Endothelial cell of umbilical vein (primary cell): ENCODE data around the gene CACNA2D1. TPM values are rescaled to one million over a fixed set of nuclear protein-coding genes. Genes with fewer than 3 reads are reported as not detected.
A peak's percentile ranks its signal among the peaks of the same experiment; 100 is the strongest.

Experiments used
- BruUV-seq: library from RNA; stranded (reverse); fragments of 400-500 nt; replicated peaks from 2 replicates; lab custom pipeline; 2021; lab: Mats Ljungman, UMichigan
- CTCF ChIA-PET: fragments of 300-600, 350-600 bp; sonication (Branson Sonifier 250); formaldehyde crosslinking; loops from one replicate; lab custom pipeline; 2021; ENCODE audit warnings: antibody characterized with exemption, inconsistent platforms; lab: Charles Lee
- POLR2A ChIA-PET: fragments of 300-600, 350-600 bp; sonication (Branson Sonifier 250); formaldehyde crosslinking; loops from one replicate; lab custom pipeline; 2021; ENCODE audit warnings: antibody characterized with exemption, inconsistent platforms; lab: Charles Lee
- DNase-seq: peaks from one replicate; pipeline ENCODE4 v3.0.0-alpha.2; 2011; ENCODE audit warnings: low read depth, low spot score
- FAIRE-seq: peaks from 2 replicates; lab custom pipeline; 2011; peaks lifted over from hg19 to GRCh38; lab: Jason Lieb, UNC
- H2AFZ ChIP-seq: 2 replicates; pipeline ENCODE4 v1.6.0; 2012; ENCODE audit warnings: low read depth, low read length, control low read depth, inconsistent platforms
- H3K27ac ChIP-seq: 2 replicates; pipeline ENCODE4 v1.5.1; 2011; ENCODE audit warnings: low read depth, mild to moderate bottlenecking, control low read depth, low read length, moderate library complexity; ENCODE audit not compliant: insufficient read depth
- H3K27me3 ChIP-seq, 2 experiments: 2 replicates each; pipeline versions ENCODE4 v1.6.0 to v1.6.1; 2011; ENCODE audit warnings: low read length in 2 of 2, mixed read lengths in 1 of 2; ENCODE audit not compliant: control insufficient read depth in 2 of 2, insufficient read depth in 2 of 2
- H3K36me3 ChIP-seq, 2 experiments: 2 replicates in 1 of 2; 3 replicates in 1 of 2; pipeline ENCODE4 v1.5.1; 2011; ENCODE audit warnings: low read length in 2 of 2, mild to moderate bottlenecking in 1 of 2, moderate library complexity in 1 of 2; ENCODE audit not compliant: control insufficient read depth in 2 of 2, insufficient read depth in 2 of 2; ENCODE audit errors: extremely low read depth in 1 of 2
- H3K4me1 ChIP-seq: 3 replicates; pipeline ENCODE4 v1.5.1; 2011; ENCODE audit warnings: mild to moderate bottlenecking, low read length; ENCODE audit not compliant: control insufficient read depth, insufficient read depth; ENCODE audit errors: extremely low read depth
- H3K4me2 ChIP-seq: 2 replicates; pipeline ENCODE4 v1.6.1; 2011; ENCODE audit warnings: low read length, control low read depth, mixed read lengths; ENCODE audit not compliant: insufficient read depth
- H3K4me3 ChIP-seq, 3 experiments: fragments of 200-600 bp in 1 of 3; sonication (generic), shearing (Covaris generic) in 1 of 3; replicated peaks in 1 of 3; 2 replicates each; pipeline ENCODE4 v1.5.1; 2011 to 2016; ENCODE audit warnings: control low read depth in 3 of 3, low read length in 3 of 3, mild to moderate bottlenecking in 2 of 3, inconsistent platforms in 1 of 3, low read depth in 1 of 3, moderate library complexity in 1 of 3; ENCODE audit not compliant: insufficient read depth in 1 of 3
- H3K79me2 ChIP-seq: 2 replicates; pipeline ENCODE4 v1.6.0; 2012; ENCODE audit warnings: low read length, inconsistent platforms; ENCODE audit not compliant: control insufficient read depth, insufficient read depth
- H3K9ac ChIP-seq: replicated peaks from 2 replicates; pipeline ENCODE3; 2011; ENCODE audit warnings: low read length, control low read depth; ENCODE audit not compliant: insufficient read depth; ENCODE audit errors: extremely low read depth
- H3K9me1 ChIP-seq: replicated peaks from 3 replicates; pipeline ENCODE4 v1.6.0; 2011; ENCODE audit warnings: mild to moderate bottlenecking, low read length; ENCODE audit not compliant: control insufficient read depth, insufficient read depth; ENCODE audit errors: extremely low read depth
- H3K9me3 ChIP-seq: replicated peaks from 2 replicates; pipeline ENCODE4 v1.5.1; 2012; ENCODE audit warnings: low read length, inconsistent platforms; ENCODE audit not compliant: control insufficient read depth, insufficient read depth
- H4K20me1 ChIP-seq: replicated peaks from 2 replicates; pipeline ENCODE3; 2011; ENCODE audit warnings: mild to moderate bottlenecking, low read length; ENCODE audit not compliant: control insufficient read depth, insufficient read depth; ENCODE audit errors: extremely low read depth
- CTCF ChIP-seq, 2 donors: IDR thresholded peaks; 1 replicate in 1 of 2; 2 replicates in 1 of 2; pipeline ENCODE4 v1.5.1; 2011; ENCODE audit warnings: low read length in 2 of 2, mild to moderate bottlenecking in 2 of 2, moderate library complexity in 2 of 2, control low read depth in 1 of 2, inconsistent platforms in 1 of 2, low read depth in 1 of 2; ENCODE audit not compliant: insufficient read depth in 1 of 2; ENCODE audit errors: extremely low read depth in 1 of 2
- EZH2 ChIP-seq: IDR thresholded peaks from 2 replicates; pipeline ENCODE4 v1.6.1; 2012; ENCODE audit warnings: borderline replicate concordance, low read depth, mild to moderate bottlenecking, moderate library complexity, low read length, inconsistent platforms; ENCODE audit not compliant: severe bottlenecking
- FOS ChIP-seq: IDR thresholded peaks from 2 replicates; pipeline ENCODE4 v1.6.1; 2011; ENCODE audit warnings: mild to moderate bottlenecking, low read length, moderate library complexity, borderline replicate concordance; ENCODE audit not compliant: insufficient read depth
- GATA2 ChIP-seq: IDR thresholded peaks from 2 replicates; pipeline ENCODE4 v1.7.0; 2011; ENCODE audit warnings: low read depth, mild to moderate bottlenecking, moderate library complexity, mixed read lengths, low read length; ENCODE audit not compliant: insufficient read length, insufficient read depth
- JUN ChIP-seq: IDR thresholded peaks from 2 replicates; pipeline ENCODE4 v1.6.1; 2011; ENCODE audit warnings: borderline replicate concordance, low read depth; ENCODE audit not compliant: insufficient read length, insufficient read depth
- MAX ChIP-seq: IDR thresholded peaks from 2 replicates; pipeline ENCODE4 v1.6.1; 2011; ENCODE audit not compliant: insufficient read depth, insufficient read length
- MYC ChIP-seq: IDR thresholded peaks from one replicate; pipeline ENCODE4 v1.6.1; 2011; ENCODE audit warnings: mild to moderate bottlenecking, low read depth, low read length
- POLR2A ChIP-seq: IDR thresholded peaks from 2 replicates; pipeline ENCODE4 v1.6.1; 2012; ENCODE audit warnings: low read depth, mild to moderate bottlenecking, control low read depth, low read length
- POLR2AphosphoS5 ChIP-seq: IDR thresholded peaks from 2 replicates; pipeline ENCODE4 v1.6.1; 2012; ENCODE audit warnings: low read depth, mild to moderate bottlenecking, control low read depth, low read length, moderate library complexity; ENCODE audit not compliant: insufficient read depth
- dilution Hi-C: fragments of 300-500 bp; cut with MboI; formaldehyde crosslinking; loops from one replicate; pipeline ENCODE4 v1.15.0; 2019; ENCODE audit warnings: low sequenced_read_pairs; ENCODE audit not compliant: extremely low pct_ligation_motif_present
- intact Hi-C: fragments of 100-400 bp; cut with micrococcal nuclease; formaldehyde crosslinking; loops from one replicate; pipeline ENCODE4 v1.10.0; 2022
- polyA plus RNA-seq, 4 experiments: library from polyadenylated mRNA; depleted of rRNA in 3 of 4; stranded (reverse) in 3 of 4; unstranded in 1 of 4; fragments of >200 nt; gene quantifications; 2 replicates each; pipeline versions ENCODE4 v1.2.1 to v1.2.3, GENCODE V29; 2011 to 2012; ENCODE audit warnings: missing spikeins in 1 of 4
- total RNA-seq: library from RNA; stranded (reverse); gene quantifications from 2 replicates; pipeline ENCODE4 v1.2.3, GENCODE V29; 2021

The CACNA2D1 gene
- total and polyA plus RNA-seq, 2 donors (not counting 3 experiments of a cell fraction or from before 2014, with no cell fraction given), result 4.1 to 38.6 TPM

GRCh38 chr7:82428186-82428961 lies 15.2 kb downstream of the CACNA2D1 start:
- FAIRE-seq, result peak; percentile 63
- no peak overlapping the region for H3K4me3 ChIP-seq
- H3K4me1 ChIP-seq, result peaks cover 7% of the 10 kb centered on the region
- H4K20me1 ChIP-seq, result no peaks in the 10 kb centered on the region
- H3K4me2 ChIP-seq, result peak overlapping the region; percentile 34
- no peaks in the 10 kb centered on the region for H3K36me3 ChIP-seq
- no peaks in the 10 kb centered on the region for H3K9me3 ChIP-seq
- no peak overlapping the region for H3K9ac ChIP-seq
- peak; percentile 73 for DNase-seq
- TF ChIP-seq GATA2, result no peak
- no peak for TF ChIP-seq EZH2
- no peak for TF ChIP-seq MAX
- TF ChIP-seq POLR2AphosphoS5, result no peak
- TF ChIP-seq MYC, result no peak
- TF ChIP-seq FOS, result no peak
- no peak for TF ChIP-seq CTCF (IDR thresholded peaks at IDR 0.05; ENCODE audit: extremely low read depth in 1 of 2, insufficient read depth in 1 of 2, low read depth in 1 of 2, low read length in 2 of 2)
- TF ChIP-seq JUN, result no peak
- no peak for TF ChIP-seq POLR2A
- peak overlapping the region; percentile 35 for H3K27ac ChIP-seq
- no peak overlapping the region for H2AFZ ChIP-seq
- H3K27me3 ChIP-seq, result no peaks in the 10 kb centered on the region
- no TSS peak for BruUV-seq
- ChIA-PET CTCF (interaction anchor here (0.7 to 1.3 kb wide), 2 partner anchors 18 to 194 kb away, joined by 4 read pairs; no protein-coding TSS in a partner anchor), POLR2A (no interaction called here)
- dilution Hi-C loops, result no loop called here
- no peaks in the 10 kb centered on the region for H3K9me1 ChIP-seq
- peaks cover 3% of the 10 kb centered on the region for H3K79me2 ChIP-seq
- intact Hi-C loops, result loop anchor here (1.0 kb wide), 1 partner anchor 14 kb away; no protein-coding TSS in a partner anchor
